K562 (cell line): Measurements from ENCODE around the gene ASB7. TPM values are rescaled to one million over a fixed set of nuclear protein-coding genes. Genes with fewer than 3 reads are reported as not detected.

Source experiments
- CBFA2T3 ChIP-seq: fragments of 450-650 bp; IDR thresholded peaks from 2 replicates; pipeline ENCODE4 v1.6.1; 2017
- CTBP1 ChIP-seq: fragments of 450-650 bp; IDR thresholded peaks from 2 replicates; pipeline ENCODE4 v1.6.1; 2016; ENCODE audit warnings: borderline replicate concordance
- HDAC1 ChIP-seq, 2 experiments: fragments of 450-650 bp; IDR thresholded peaks; 2 replicates each; pipeline ENCODE4 v1.6.1; 2016 to 2017; ENCODE audit warnings: inconsistent platforms in 1 of 2, mild to moderate bottlenecking in 1 of 2, moderate library complexity in 1 of 2
- NFE2L1 ChIP-seq: fragments of 450-650 bp; IDR thresholded peaks from 2 replicates; pipeline ENCODE4 v1.6.1; 2016; ENCODE audit warnings: missing genetic modification characterization, low read depth, mild to moderate bottlenecking, missing compliant biosample characterization, moderate library complexity, borderline replicate concordance
- NFXL1 ChIP-seq: fragments of 450-650 bp; formaldehyde crosslinking; IDR thresholded peaks from 2 replicates; pipeline ENCODE4 v1.4.0; 2021; ENCODE audit warnings: mild to moderate bottlenecking
- POLR3A ChIP-seq: IDR thresholded peaks from 2 replicates; pipeline ENCODE4 v1.6.1; 2011; ENCODE audit warnings: borderline replicate concordance, mild to moderate bottlenecking, moderate library complexity; ENCODE audit not compliant: insufficient read length, insufficient read depth; ENCODE audit errors: extremely low read depth
- SIN3B ChIP-seq: fragments of 450-650 bp; IDR thresholded peaks from 2 replicates; pipeline ENCODE4 v1.6.1; 2017; ENCODE audit warnings: low read depth, mild to moderate bottlenecking, moderate library complexity
- ZFPM2 ChIP-seq: fragments of 250-450 bp; sonication (Bioruptor Pico); IDR thresholded peaks from 2 replicates; pipeline ENCODE4 v1.5.1; 2022; ENCODE audit warnings: mild to moderate bottlenecking
- ZNF174 ChIP-seq: fragments of 250-450 bp; sonication (Bioruptor Pico); IDR thresholded peaks from 2 replicates; pipeline ENCODE4 v1.4.0; 2020; ENCODE audit warnings: mild to moderate bottlenecking
- ZNF354B ChIP-seq: fragments of 250-450 bp; sonication (Bioruptor Pico); IDR thresholded peaks from 2 replicates; pipeline ENCODE4 v1.4.0; 2020
- ZNF583 ChIP-seq: fragments of 250-450 bp; sonication (Bioruptor Pico); IDR thresholded peaks from 2 replicates; pipeline ENCODE4 v1.4.0; 2020
- ZNF785 ChIP-seq: fragments of 250-450 bp; sonication (Bioruptor Pico); IDR thresholded peaks from 2 replicates; pipeline ENCODE4 v1.4.0; 2020; ENCODE audit warnings: mild to moderate bottlenecking
- polyA plus RNA-seq, 8 experiments: library from polyadenylated mRNA; depleted of rRNA in 4 of 8; stranded (reverse) in 5 of 8; unstranded in 3 of 8; fragments of >200 nt; fragmentation: Nextera tagmentation in 2 of 8; fragmentation: Illumina TruSeq in 1 of 8; extraction: Ambion mirVana in 2 of 8; extraction: Trizol in 1 of 8; gene quantifications; 2 replicates each; pipeline versions ENCODE4 v1.2.1 to v1.2.3, GENCODE V29; 2011 to 2014; ENCODE audit warnings: inconsistent platforms in 1 of 8, missing spikeins in 1 of 8
- total RNA-seq, 7 experiments: library from RNA; depleted of rRNA in 6 of 7; stranded (reverse); fragments of >200 nt in 6 of 7; fragmentation: Illumina TruSeq in 2 of 7; extraction: Trizol in 2 of 7; gene quantifications; 2 replicates each; pipeline versions ENCODE4 v1.2.1 to v1.2.3, GENCODE V29; 2011 to 2021; ENCODE audit warnings: low replicate concordance in 1 of 7
- TF ChIP-seq, protein P1 (sequence below): fragments of 450-650 bp; IDR thresholded peaks from 2 replicates; pipeline ENCODE4 v1.6.1; 2016; ENCODE audit warnings: low read depth
- TF ChIP-seq, protein P2 (sequence below): fragments of 250-450 bp; sonication (Bioruptor Pico); IDR thresholded peaks from 2 replicates; pipeline ENCODE4 v1.5.0; 2021
- TF ChIP-seq, protein P3 (sequence below): fragments of 200-800 bp; sonication (Bioruptor generic); IDR thresholded peaks from 2 replicates; pipeline ENCODE4 v1.6.1; 2017; ENCODE audit warnings: missing genetic modification characterization, missing compliant biosample characterization
- TF ChIP-seq, protein P4 (sequence below): fragments of 450-650 bp; IDR thresholded peaks from 2 replicates; pipeline ENCODE4 v1.7.1; 2018; ENCODE audit warnings: mild to moderate bottlenecking, low read depth; ENCODE audit not compliant: partially characterized antibody

Gene ASB7
- total and polyA plus RNA-seq, 9 of the 15 experiments (the other 6 are each of a cell fraction or from before 2014, with no cell fraction given) = 1.8 to 10.1 (median 6.8) TPM

DNA sequence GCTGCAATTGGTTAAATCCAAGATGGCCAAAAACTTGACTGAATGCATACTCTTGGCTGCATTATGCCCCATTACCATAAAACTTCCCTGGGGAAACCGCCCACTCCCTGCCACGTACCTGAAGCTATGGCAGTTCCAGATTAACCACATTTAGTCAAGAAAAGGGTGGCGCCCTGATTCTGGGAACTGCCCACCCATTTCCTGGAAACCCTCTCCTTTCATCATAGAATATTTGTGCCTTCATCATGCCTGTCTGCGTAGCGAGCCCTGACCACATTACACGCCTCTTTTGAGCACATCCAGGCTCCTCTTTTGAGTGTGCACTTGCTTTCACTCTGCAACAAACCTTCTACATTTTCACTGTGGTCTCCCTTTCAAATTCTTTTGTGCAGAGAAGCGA lies 5.6 kb upstream of the ASB7 start (continued):
- TF ChIP-seq, protein P1, sequence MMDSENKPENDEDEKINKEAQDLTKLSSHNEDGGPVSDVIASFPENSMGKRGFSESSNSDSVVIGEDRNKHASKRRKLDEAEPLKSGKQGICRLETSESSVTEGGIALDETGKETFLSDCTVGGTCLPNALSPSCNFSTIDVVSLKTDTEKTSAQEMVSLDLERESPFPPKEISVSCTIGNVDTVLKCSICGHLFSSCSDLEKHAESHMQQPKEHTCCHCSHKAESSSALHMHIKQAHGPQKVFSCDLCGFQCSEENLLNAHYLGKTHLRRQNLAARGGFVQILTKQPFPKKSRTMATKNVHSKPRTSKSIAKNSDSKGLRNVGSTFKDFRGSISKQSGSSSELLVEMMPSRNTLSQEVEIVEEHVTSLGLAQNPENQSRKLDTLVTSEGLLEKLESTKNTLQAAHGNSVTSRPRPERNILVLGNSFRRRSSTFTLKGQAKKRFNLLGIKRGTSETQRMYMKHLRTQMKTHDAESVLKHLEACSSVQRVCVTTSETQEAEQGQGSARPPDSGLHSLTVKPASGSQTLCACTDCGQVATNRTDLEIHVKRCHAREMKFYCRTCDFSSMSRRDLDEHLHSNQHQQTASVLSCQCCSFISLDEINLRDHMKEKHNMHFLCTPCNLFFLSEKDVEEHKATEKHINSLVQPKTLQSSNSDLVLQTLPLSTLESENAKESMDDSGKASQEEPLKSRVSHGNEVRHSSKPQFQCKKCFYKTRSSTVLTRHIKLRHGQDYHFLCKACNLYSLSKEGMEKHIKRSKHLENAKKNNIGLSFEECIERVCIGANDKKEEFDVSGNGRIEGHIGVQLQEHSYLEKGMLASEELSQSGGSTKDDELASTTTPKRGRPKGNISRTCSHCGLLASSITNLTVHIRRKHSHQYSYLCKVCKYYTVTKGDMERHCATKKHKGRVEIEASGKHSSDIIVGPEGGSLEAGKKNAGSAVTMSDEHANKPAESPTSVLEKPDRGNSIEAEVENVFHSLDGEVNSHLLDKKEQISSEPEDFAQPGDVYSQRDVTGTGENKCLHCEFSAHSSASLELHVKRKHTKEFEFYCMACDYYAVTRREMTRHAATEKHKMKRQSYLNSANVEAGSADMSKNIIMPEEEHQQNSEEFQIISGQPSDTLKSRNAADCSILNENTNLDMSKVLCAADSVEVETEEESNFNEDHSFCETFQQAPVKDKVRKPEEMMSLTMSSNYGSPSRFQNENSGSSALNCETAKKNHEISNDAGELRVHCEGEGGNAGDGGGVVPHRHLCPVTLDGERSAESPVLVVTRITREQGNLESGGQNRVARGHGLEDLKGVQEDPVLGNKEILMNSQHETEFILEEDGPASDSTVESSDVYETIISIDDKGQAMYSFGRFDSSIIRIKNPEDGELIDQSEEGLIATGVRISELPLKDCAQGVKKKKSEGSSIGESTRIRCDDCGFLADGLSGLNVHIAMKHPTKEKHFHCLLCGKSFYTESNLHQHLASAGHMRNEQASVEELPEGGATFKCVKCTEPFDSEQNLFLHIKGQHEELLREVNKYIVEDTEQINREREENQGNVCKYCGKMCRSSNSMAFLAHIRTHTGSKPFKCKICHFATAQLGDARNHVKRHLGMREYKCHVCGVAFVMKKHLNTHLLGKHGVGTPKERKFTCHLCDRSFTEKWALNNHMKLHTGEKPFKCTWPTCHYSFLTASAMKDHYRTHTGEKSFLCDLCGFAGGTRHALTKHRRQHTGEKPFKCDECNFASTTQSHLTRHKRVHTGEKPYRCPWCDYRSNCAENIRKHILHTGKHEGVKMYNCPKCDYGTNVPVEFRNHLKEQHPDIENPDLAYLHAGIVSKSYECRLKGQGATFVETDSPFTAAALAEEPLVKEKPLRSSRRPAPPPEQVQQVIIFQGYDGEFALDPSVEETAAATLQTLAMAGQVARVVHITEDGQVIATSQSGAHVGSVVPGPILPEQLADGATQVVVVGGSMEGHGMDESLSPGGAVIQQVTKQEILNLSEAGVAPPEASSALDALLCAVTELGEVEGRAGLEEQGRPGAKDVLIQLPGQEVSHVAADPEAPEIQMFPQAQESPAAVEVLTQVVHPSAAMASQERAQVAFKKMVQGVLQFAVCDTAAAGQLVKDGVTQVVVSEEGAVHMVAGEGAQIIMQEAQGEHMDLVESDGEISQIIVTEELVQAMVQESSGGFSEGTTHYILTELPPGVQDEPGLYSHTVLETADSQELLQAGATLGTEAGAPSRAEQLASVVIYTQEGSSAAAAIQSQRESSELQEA = no peak
- no peak for TF ChIP-seq ZFPM2
- no peak for TF ChIP-seq POLR3A
- TF ChIP-seq NFXL1 = no peak
- TF ChIP-seq, protein P2, sequence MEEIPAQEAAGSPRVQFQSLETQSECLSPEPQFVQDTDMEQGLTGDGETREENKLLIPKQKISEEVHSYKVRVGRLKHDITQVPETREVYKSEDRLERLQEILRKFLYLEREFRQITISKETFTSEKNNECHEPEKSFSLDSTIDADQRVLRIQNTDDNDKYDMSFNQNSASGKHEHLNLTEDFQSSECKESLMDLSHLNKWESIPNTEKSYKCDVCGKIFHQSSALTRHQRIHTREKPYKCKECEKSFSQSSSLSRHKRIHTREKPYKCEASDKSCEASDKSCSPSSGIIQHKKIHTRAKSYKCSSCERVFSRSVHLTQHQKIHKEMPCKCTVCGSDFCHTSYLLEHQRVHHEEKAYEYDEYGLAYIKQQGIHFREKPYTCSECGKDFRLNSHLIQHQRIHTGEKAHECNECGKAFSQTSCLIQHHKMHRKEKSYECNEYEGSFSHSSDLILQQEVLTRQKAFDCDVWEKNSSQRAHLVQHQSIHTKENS (CRISPR knock-in tag) = no peak
- TF ChIP-seq CBFA2T3 = peak; percentile 60
- peak; percentile 94 for TF ChIP-seq CTBP1
- TF ChIP-seq ZNF583 = no peak
- TF ChIP-seq SIN3B = no peak
- TF ChIP-seq HDAC1 (IDR thresholded peaks at IDR 0.05) = peak in 1 of 2 experiments; percentile 45; a peak in 1 of 4 replicates
- TF ChIP-seq NFE2L1 (tag) = no peak
- no peak for TF ChIP-seq ZNF785 (CRISPR knock-in tag)
- TF ChIP-seq, protein P3, sequence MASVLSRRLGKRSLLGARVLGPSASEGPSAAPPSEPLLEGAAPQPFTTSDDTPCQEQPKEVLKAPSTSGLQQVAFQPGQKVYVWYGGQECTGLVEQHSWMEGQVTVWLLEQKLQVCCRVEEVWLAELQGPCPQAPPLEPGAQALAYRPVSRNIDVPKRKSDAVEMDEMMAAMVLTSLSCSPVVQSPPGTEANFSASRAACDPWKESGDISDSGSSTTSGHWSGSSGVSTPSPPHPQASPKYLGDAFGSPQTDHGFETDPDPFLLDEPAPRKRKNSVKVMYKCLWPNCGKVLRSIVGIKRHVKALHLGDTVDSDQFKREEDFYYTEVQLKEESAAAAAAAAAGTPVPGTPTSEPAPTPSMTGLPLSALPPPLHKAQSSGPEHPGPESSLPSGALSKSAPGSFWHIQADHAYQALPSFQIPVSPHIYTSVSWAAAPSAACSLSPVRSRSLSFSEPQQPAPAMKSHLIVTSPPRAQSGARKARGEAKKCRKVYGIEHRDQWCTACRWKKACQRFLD (CRISPR knock-in tag) = no peak
- TF ChIP-seq ZNF174 (CRISPR knock-in tag) = no peak
- TF ChIP-seq, protein P4, sequence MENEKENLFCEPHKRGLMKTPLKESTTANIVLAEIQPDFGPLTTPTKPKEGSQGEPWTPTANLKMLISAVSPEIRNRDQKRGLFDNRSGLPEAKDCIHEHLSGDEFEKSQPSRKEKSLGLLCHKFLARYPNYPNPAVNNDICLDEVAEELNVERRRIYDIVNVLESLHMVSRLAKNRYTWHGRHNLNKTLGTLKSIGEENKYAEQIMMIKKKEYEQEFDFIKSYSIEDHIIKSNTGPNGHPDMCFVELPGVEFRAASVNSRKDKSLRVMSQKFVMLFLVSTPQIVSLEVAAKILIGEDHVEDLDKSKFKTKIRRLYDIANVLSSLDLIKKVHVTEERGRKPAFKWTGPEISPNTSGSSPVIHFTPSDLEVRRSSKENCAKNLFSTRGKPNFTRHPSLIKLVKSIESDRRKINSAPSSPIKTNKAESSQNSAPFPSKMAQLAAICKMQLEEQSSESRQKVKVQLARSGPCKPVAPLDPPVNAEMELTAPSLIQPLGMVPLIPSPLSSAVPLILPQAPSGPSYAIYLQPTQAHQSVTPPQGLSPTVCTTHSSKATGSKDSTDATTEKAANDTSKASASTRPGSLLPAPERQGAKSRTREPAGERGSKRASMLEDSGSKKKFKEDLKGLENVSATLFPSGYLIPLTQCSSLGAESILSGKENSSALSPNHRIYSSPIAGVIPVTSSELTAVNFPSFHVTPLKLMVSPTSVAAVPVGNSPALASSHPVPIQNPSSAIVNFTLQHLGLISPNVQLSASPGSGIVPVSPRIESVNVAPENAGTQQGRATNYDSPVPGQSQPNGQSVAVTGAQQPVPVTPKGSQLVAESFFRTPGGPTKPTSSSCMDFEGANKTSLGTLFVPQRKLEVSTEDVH = peak; percentile 48
- no peak for TF ChIP-seq ZNF354B (CRISPR knock-in tag)
